ENCODE data around the gene SLC25A46.
"Not testable (repeated sequence)": the region's sequence is repeated elsewhere in the genome, so short reads cannot be mapped to it uniquely, and the experiment has no call there.

Gene SLC25A46

GRCh38 chr5:110754181-110754580 lies 15.4 kb downstream of the SLC25A46 start:
- in situ Hi-C loops (cut with MboI; ENCODE audit: low sequenced_read_pairs) = no loop called here

- in situ Hi-C loops (cut with MboI; ENCODE audit: low sequenced_read_pairs) = no loop called here
Measured at GRCh38 chr5:110757118-110757729, 18.4 kb downstream of the SLC25A46 start.

- in situ Hi-C loops (cut with MboI; ENCODE audit: low sequenced_read_pairs) = no loop called here
Measured at GRCh38 chr5:110760158-110760557, 21.4 kb downstream of the SLC25A46 start.

- in situ Hi-C loops (cut with MboI; ENCODE audit: low sequenced_read_pairs) = no loop called here
Measured at GRCh38 chr5:110768138-110768860, 29.5 kb downstream of the SLC25A46 start.

- in situ Hi-C loops (cut with MboI; ENCODE audit: low sequenced_read_pairs) = no loop called here
Measured at GRCh38 chr5:110769000-110769681, 30.3 kb downstream of the SLC25A46 start.

GRCh38 chr5:110770286-110770685 lies 31.5 kb downstream of the SLC25A46 start:
- in situ Hi-C loops (cut with MboI; ENCODE audit: low sequenced_read_pairs) = no loop called here

- in situ Hi-C loops (cut with MboI; ENCODE audit: low sequenced_read_pairs) = no loop called here
Measured at GRCh38 chr5:110784901-110785300, 46.1 kb downstream of the SLC25A46 start.

GRCh38 chr5:110785356-110785755 lies 46.5 kb downstream of the SLC25A46 start:
- in situ Hi-C loops (cut with MboI; ENCODE audit: low sequenced_read_pairs) = no loop called here

GRCh38 chr5:110788006-110788405 lies 49.2 kb downstream of the SLC25A46 start:
- in situ Hi-C loops (cut with MboI; ENCODE audit: low sequenced_read_pairs) = not testable (repeated sequence)

GRCh38 chr5:110790673-110791072 lies 51.9 kb downstream of the SLC25A46 start:
- in situ Hi-C loops (cut with MboI; ENCODE audit: low sequenced_read_pairs) = no loop called here

- in situ Hi-C loops (cut with MboI; ENCODE audit: low sequenced_read_pairs) = no loop called here
Measured at GRCh38 chr5:110802998-110803397, 64.2 kb downstream of the SLC25A46 start.

- in situ Hi-C loops (cut with MboI; ENCODE audit: low sequenced_read_pairs) = no loop called here
Measured at GRCh38 chr5:110803467-110804326, 64.9 kb downstream of the SLC25A46 start.

GRCh38 chr5:110807169-110807568 lies 68.4 kb downstream of the SLC25A46 start:
- in situ Hi-C loops (cut with MboI; ENCODE audit: low sequenced_read_pairs) = no loop called here

- in situ Hi-C loops (cut with MboI; ENCODE audit: low sequenced_read_pairs) = no loop called here
Measured at GRCh38 chr5:110809006-110809405, 70.2 kb downstream of the SLC25A46 start.

Data from HL-60/S4 treated with retinoic acid at 250 ng/mL for 4 days and 3 days (cell line).